ENCODE measurements around the gene ARPC5.

DNA sequence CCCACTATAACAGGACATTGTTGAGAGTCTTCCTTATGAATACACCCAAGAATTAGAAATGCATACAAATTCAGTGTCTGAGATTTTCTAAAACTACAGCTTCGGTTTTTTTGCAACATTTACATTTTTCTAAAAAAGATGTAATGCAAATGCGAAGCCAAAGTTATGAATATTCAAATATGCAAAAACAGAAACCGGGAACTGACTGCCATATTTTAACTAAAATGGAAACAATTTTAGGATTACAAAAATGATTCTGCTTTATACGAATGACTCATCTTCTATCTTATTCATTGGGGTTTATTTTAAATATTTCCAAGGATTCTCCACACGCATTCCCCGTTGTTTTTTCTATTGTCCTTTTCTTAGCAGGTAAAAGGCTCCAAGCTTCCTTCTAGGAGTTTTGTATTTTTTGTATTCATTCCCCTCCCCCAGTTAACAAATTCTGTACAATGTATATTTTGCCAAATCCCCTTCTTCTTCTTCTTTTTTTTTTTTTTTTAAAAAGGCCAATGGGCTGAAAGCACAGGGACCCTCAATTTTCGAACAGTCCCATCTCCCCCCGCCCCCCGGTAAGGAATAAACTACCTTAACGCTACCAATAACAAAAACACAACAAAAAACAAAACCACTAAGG lies 1.0 kb downstream of the ARPC5 start:
- TF ChIP-seq, protein P1, sequence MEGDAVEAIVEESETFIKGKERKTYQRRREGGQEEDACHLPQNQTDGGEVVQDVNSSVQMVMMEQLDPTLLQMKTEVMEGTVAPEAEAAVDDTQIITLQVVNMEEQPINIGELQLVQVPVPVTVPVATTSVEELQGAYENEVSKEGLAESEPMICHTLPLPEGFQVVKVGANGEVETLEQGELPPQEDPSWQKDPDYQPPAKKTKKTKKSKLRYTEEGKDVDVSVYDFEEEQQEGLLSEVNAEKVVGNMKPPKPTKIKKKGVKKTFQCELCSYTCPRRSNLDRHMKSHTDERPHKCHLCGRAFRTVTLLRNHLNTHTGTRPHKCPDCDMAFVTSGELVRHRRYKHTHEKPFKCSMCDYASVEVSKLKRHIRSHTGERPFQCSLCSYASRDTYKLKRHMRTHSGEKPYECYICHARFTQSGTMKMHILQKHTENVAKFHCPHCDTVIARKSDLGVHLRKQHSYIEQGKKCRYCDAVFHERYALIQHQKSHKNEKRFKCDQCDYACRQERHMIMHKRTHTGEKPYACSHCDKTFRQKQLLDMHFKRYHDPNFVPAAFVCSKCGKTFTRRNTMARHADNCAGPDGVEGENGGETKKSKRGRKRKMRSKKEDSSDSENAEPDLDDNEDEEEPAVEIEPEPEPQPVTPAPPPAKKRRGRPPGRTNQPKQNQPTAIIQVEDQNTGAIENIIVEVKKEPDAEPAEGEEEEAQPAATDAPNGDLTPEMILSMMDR (conservative IDR thresholded peaks at IDR 0.05; ENCODE audit: low read depth, low read length) = no peak
- TF ChIP-seq EZH2 (IDR thresholded peaks at IDR 0.05; ENCODE audit: borderline replicate concordance, low read depth, low read length, poor library complexity, severe bottlenecking) = no peak

Data from A673 (cell line).